ENCODE results near the gene RTBDN. TPM values are rescaled to one million over a fixed set of nuclear protein-coding genes. Genes with fewer than 3 reads are reported as not detected.

The RTBDN gene
- total RNA-seq (2014; rRNA removed; shearing (Covaris generic)) (not detected in 2 replicates), polyA plus RNA-seq (2016; fragmentation: Nextera tagmentation; extraction: Ambion mirVana) (not detected in 2 replicates)

GRCh38 chr19:12834566-12834943 lies at the start of gene RTBDN:
Gene RTBDN, minus strand, starts transcription at chr19:12834579. Its CDS starts 4,600 bp downstream, at chr19:12829979.
- H2AFZ ChIP-seq = no peak within 1 kb of the TSS
- in situ Hi-C loops (cut with MboI) = no loop called here
- H4K20me1 ChIP-seq (ENCODE audit: insufficient read depth) = no peaks in the 10 kb centered on the region
- H3K9me2 ChIP-seq (ENCODE audit: insufficient read depth) = no peaks in the 10 kb centered on the region
- 7 to 9% methylated on average over 20 of the region's 20 CpGs for WGBS, 2 experiments (ENCODE audit: low coverage in 1 of 2, low lambda C conversion rate in 2 of 2, missing lambda C conversion rate in 2 of 2)
- no peak within 1 kb of the TSS for H3K27ac ChIP-seq
- no peaks in the 10 kb centered on the region for H3K36me3 ChIP-seq (ENCODE audit: low read depth)
- no peak within 1 kb of the TSS for H3K4me2 ChIP-seq (ENCODE audit: unreplicated experiment)
- peak within 1 kb of the TSS; percentile 63 for H3K4me3 ChIP-seq
- peaks cover 54% of the 10 kb centered on the region for H3K27me3 ChIP-seq (replicated peaks; ENCODE audit: insufficient read depth)
- TF ChIP-seq EZH2 (IDR thresholded peaks at IDR 0.05; ENCODE audit: insufficient read depth, poor library complexity, severe bottlenecking) (no peak), EZH2phosphoT487 (IDR thresholded peaks at IDR 0.05; ENCODE audit: insufficient read depth, low read depth) (no peak)
- no peaks in the 10 kb centered on the region for H3K79me2 ChIP-seq (ENCODE audit: insufficient read depth)
- no peak within 1 kb of the TSS for H3K9ac ChIP-seq
- DNase-seq = peak; percentile 28
- no peaks in the 10 kb centered on the region for H3K9me3 ChIP-seq (ENCODE audit: low read depth)
- H3F3A ChIP-seq (ENCODE audit: insufficient read depth) = 0 out of 2 replicates have a peak, but pooled peaks cover 11% of the 10 kb centered on the region
- no peaks in the 10 kb centered on the region for H3K4me1 ChIP-seq (ENCODE audit: insufficient read depth)

DNA sequence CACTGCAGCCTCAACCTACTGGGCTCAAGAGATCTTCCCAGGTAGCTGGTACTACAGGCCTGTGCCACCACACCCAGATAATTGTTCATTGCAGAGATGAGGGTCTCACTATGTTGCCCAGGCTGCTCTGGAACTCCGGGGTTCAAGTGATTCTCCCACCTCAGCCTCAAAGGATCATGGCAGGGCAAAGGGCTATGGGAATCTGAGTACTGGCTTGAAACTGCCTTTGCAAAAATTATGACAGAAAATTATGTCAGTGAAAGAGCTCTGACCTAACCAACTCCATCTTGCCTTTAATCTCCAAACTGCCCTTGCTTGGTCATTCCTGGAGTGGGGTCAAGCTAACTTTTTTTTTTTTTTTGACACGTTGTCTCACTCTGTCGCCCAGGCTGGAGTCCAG lies 48.2 kb upstream of the RTBDN start:
- Histone ChIP-seq H3K9me3 (ENCODE audit: low read depth) (no peaks in the 10 kb centered on the region), H3K27me3 (replicated peaks; ENCODE audit: insufficient read depth) (no peaks in the 10 kb centered on the region; the same call in 1 of the 2 replicates), H3K36me3 (ENCODE audit: low read depth) (no peaks in the 10 kb centered on the region), H2AFZ (no peak overlapping the region), H3K4me3 (no peak overlapping the region), H3K9me2 (ENCODE audit: insufficient read depth) (no peaks in the 10 kb centered on the region), H3K4me1 (ENCODE audit: insufficient read depth) (no peaks in the 10 kb centered on the region), H3K4me2 (ENCODE audit: unreplicated experiment) (no peak overlapping the region), H4K20me1 (ENCODE audit: insufficient read depth) (no peaks in the 10 kb centered on the region), H3F3A (ENCODE audit: insufficient read depth) (no peaks in the 10 kb centered on the region), H3K27ac (no peak overlapping the region), H3K9ac (no peak overlapping the region), H3K79me2 (ENCODE audit: insufficient read depth) (no peaks in the 10 kb centered on the region)
- 81 to 90% methylated on average over 2 to 3 of the region's 3 CpGs for whole genome bisulfite sequencing, 2 experiments (ENCODE audit: low coverage in 1 of 2, low lambda C conversion rate in 2 of 2, missing lambda C conversion rate in 2 of 2)
- no peak for DNase-seq
- TF ChIP-seq EZH2phosphoT487 (IDR thresholded peaks at IDR 0.05; ENCODE audit: insufficient read depth, low read depth) (no peak), EZH2 (IDR thresholded peaks at IDR 0.05; ENCODE audit: insufficient read depth, poor library complexity, severe bottlenecking) (no peak)
- in situ Hi-C loops (cut with MboI) = no loop called here

DNA sequence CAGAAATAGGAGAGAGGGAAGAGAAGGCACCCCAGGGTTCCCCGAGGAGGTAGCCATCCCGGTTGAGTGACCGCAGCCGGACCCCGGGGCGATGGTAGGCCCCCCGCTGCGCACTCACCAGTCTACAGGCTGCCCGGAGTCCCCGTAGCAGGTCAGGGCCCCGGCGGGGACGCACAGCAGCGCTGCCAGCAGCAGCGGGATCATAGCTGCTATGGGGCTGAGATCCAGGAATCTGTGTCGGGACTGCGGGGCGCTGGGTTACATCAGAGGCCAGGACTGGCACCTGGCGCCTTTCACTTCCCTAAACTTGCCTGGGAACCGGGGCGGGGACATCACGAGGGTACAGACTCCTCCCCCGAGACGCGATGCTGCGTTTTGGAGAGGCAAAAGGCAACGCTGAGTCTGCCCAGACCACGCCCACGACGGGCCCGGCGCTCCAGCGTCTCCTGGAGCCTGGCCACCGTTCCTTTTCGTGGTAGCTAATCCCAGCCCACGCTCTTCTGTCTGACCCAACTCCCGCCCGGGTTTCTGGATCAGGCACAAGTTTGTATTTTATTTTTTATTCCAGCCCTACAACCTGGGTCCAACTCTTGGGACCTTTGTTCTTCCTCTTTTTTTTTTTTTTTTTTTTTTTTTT lies 46.9 kb upstream of the RTBDN start, which contains the start of gene DNASE2:
Gene DNASE2, minus strand, starts transcription at position 278 of the 637 bp plus-strand sequence. Its CDS starts 74 bp downstream, at position 204.
- Histone ChIP-seq H2AFZ (peak within 1 kb of the TSS; percentile 90), H3K27me3 (replicated peaks; ENCODE audit: insufficient read depth) (no peaks in the 10 kb centered on the region; the same call in 1 of the 2 replicates), H3K9me2 (ENCODE audit: insufficient read depth) (no peaks in the 10 kb centered on the region), H3F3A (ENCODE audit: insufficient read depth) (no peaks in the 10 kb centered on the region), H3K36me3 (ENCODE audit: low read depth) (no peaks in the 10 kb centered on the region), H3K9me3 (ENCODE audit: low read depth) (no peaks in the 10 kb centered on the region), H3K27ac (peak within 1 kb of the TSS; percentile 54), H3K4me1 (ENCODE audit: insufficient read depth) (no peaks in the 10 kb centered on the region), H4K20me1 (ENCODE audit: insufficient read depth) (no peaks in the 10 kb centered on the region), H3K9ac (peak within 1 kb of the TSS; percentile 88), H3K4me3 (peak within 1 kb of the TSS; percentile 82), H3K4me2 (ENCODE audit: unreplicated experiment) (peak within 1 kb of the TSS; percentile 92), H3K79me2 (ENCODE audit: insufficient read depth) (no peaks in the 10 kb centered on the region)
- no peak for TF ChIP-seq EZH2 (IDR thresholded peaks at IDR 0.05; ENCODE audit: insufficient read depth, poor library complexity, severe bottlenecking)
- no peak for TF ChIP-seq EZH2phosphoT487 (IDR thresholded peaks at IDR 0.05; ENCODE audit: insufficient read depth, low read depth)
- in situ Hi-C loops (cut with MboI) = no loop called here
- DNase-seq = peak; percentile 99
- 0 to 1% methylated on average over 38 of the region's 38 CpGs for WGBS, 2 experiments (ENCODE audit: low coverage in 1 of 2, low lambda C conversion rate in 2 of 2, missing lambda C conversion rate in 2 of 2)

GRCh38 chr19:12880551-12881171 lies 46.3 kb upstream of the RTBDN start:
- Histone ChIP-seq H3K9me2 (ENCODE audit: insufficient read depth) (no peaks in the 10 kb centered on the region), H3K4me1 (ENCODE audit: insufficient read depth) (no peaks in the 10 kb centered on the region), H3K4me2 (ENCODE audit: unreplicated experiment) (peak overlapping the region; percentile 92), H2AFZ (peak overlapping the region; percentile 90), H3K9me3 (ENCODE audit: low read depth) (no peaks in the 10 kb centered on the region), H3F3A (ENCODE audit: insufficient read depth) (no peaks in the 10 kb centered on the region), H3K27me3 (replicated peaks; ENCODE audit: insufficient read depth) (no peaks in the 10 kb centered on the region), H3K36me3 (ENCODE audit: low read depth) (no peaks in the 10 kb centered on the region), H4K20me1 (ENCODE audit: insufficient read depth) (no peaks in the 10 kb centered on the region), H3K27ac (peak overlapping the region; percentile 54), H3K9ac (peak overlapping the region; percentile 88), H3K79me2 (ENCODE audit: insufficient read depth) (no peaks in the 10 kb centered on the region), H3K4me3 (peak overlapping the region; percentile 82)
- TF ChIP-seq EZH2 (IDR thresholded peaks at IDR 0.05; ENCODE audit: insufficient read depth, poor library complexity, severe bottlenecking) (no peak), EZH2phosphoT487 (IDR thresholded peaks at IDR 0.05; ENCODE audit: insufficient read depth, low read depth) (no peak)
- in situ Hi-C loops (cut with MboI) = no loop called here
- 11% methylated on average over 28 to 29 of the region's 29 CpGs for WGBS, 2 experiments (ENCODE audit: low coverage in 1 of 2, low lambda C conversion rate in 2 of 2, missing lambda C conversion rate in 2 of 2)
- peak; percentile 54 for DNase-seq
